ENCODE data around the gene FOXJ2.
"Not testable (repeated sequence)": the region's sequence is repeated elsewhere in the genome, so short reads cannot be mapped to it uniquely, and the experiment has no call there.

The FOXJ2 gene

GRCh38 chr12:8004897-8005296 lies 27.6 kb upstream of the FOXJ2 start:
- H3K36me3 ChIP-seq (ENCODE audit: control insufficient read depth, insufficient read depth, low read length); H3K27me3 ChIP-seq (ENCODE audit: control insufficient read depth, insufficient read depth, low read length); H3K9ac ChIP-seq (ENCODE audit: low read depth, low read length); H3K4me3 ChIP-seq (ENCODE audit: low read depth, low read length); H3K9me3 ChIP-seq (ENCODE audit: control insufficient read depth, insufficient read depth, low read length); H3K4me1 ChIP-seq (ENCODE audit: control insufficient read depth, insufficient read depth, low read length): not testable (repeated sequence)

- Histone ChIP-seq H3K9ac (ENCODE audit: low read depth, low read length) (no peak overlapping the region), H3K4me3 (ENCODE audit: low read depth, low read length) (no peak overlapping the region), H3K36me3 (ENCODE audit: control insufficient read depth, insufficient read depth, low read length) (no peaks in the 10 kb centered on the region), H3K4me1 (ENCODE audit: control insufficient read depth, insufficient read depth, low read length) (no peaks in the 10 kb centered on the region), H3K9me3 (ENCODE audit: control insufficient read depth, insufficient read depth, low read length) (no peaks in the 10 kb centered on the region), H3K27me3 (ENCODE audit: control insufficient read depth, insufficient read depth, low read length) (no peaks in the 10 kb centered on the region)
Observed at GRCh38 chr12:8011331-8011730, 21.2 kb upstream of the FOXJ2 start.

GRCh38 chr12:8012651-8013309 lies 19.7 kb upstream of the FOXJ2 start:
- Histone ChIP-seq H3K36me3 (ENCODE audit: control insufficient read depth, insufficient read depth, low read length) (no peaks in the 10 kb centered on the region), H3K4me3 (ENCODE audit: low read depth, low read length) (no peak overlapping the region), H3K27me3 (ENCODE audit: control insufficient read depth, insufficient read depth, low read length) (peaks cover 2% of the 10 kb centered on the region), H3K4me1 (ENCODE audit: control insufficient read depth, insufficient read depth, low read length) (no peaks in the 10 kb centered on the region), H3K9ac (ENCODE audit: low read depth, low read length) (no peak overlapping the region), H3K9me3 (ENCODE audit: control insufficient read depth, insufficient read depth, low read length) (no peaks in the 10 kb centered on the region)

GRCh38 chr12:8014836-8015235 lies 17.7 kb upstream of the FOXJ2 start:
- no peak overlapping the region for H3K4me3 ChIP-seq (ENCODE audit: low read depth, low read length)
- peaks cover 4% of the 10 kb centered on the region for H3K27me3 ChIP-seq (ENCODE audit: control insufficient read depth, insufficient read depth, low read length)
- H3K36me3 ChIP-seq (ENCODE audit: control insufficient read depth, insufficient read depth, low read length), result no peaks in the 10 kb centered on the region
- no peak overlapping the region for H3K9ac ChIP-seq (ENCODE audit: low read depth, low read length)
- H3K9me3 ChIP-seq (ENCODE audit: control insufficient read depth, insufficient read depth, low read length), result no peaks in the 10 kb centered on the region
- H3K4me1 ChIP-seq (ENCODE audit: control insufficient read depth, insufficient read depth, low read length), result no peaks in the 10 kb centered on the region

- peak overlapping the region; percentile 67 for H3K4me3 ChIP-seq (ENCODE audit: low read depth, low read length)
- not testable (repeated sequence) for H3K9ac ChIP-seq (ENCODE audit: low read depth, low read length); H3K4me1 ChIP-seq (ENCODE audit: control insufficient read depth, insufficient read depth, low read length); H3K36me3 ChIP-seq (ENCODE audit: control insufficient read depth, insufficient read depth, low read length); H3K9me3 ChIP-seq (ENCODE audit: control insufficient read depth, insufficient read depth, low read length); H3K27me3 ChIP-seq (ENCODE audit: control insufficient read depth, insufficient read depth, low read length)
Observed at GRCh38 chr12:8018213-8018612, 14.3 kb upstream of the FOXJ2 start.

- H3K9ac ChIP-seq (ENCODE audit: low read depth, low read length), result no peak overlapping the region
Observed at GRCh38 chr12:8018666-8019581, 13.6 kb upstream of the FOXJ2 start.

GRCh38 chr12:8026291-8026900 lies 6.1 kb upstream of the FOXJ2 start:
- peak overlapping the region; percentile 79 for H3K9ac ChIP-seq (ENCODE audit: low read depth, low read length)
- H3K36me3 ChIP-seq (ENCODE audit: control insufficient read depth, insufficient read depth, low read length), result no peaks in the 10 kb centered on the region
- no peaks in the 10 kb centered on the region for H3K9me3 ChIP-seq (ENCODE audit: control insufficient read depth, insufficient read depth, low read length)
- no peaks in the 10 kb centered on the region for H3K27me3 ChIP-seq (ENCODE audit: control insufficient read depth, insufficient read depth, low read length)
- peak overlapping the region; percentile 78 for H3K4me3 ChIP-seq (ENCODE audit: low read depth, low read length)
- no peaks in the 10 kb centered on the region for H3K4me1 ChIP-seq (ENCODE audit: control insufficient read depth, insufficient read depth, low read length)

More at GRCh38 chr12:8018666-8019581, 13.6 kb upstream of the FOXJ2 start:
- Histone ChIP-seq H3K9me3 (ENCODE audit: control insufficient read depth, insufficient read depth, low read length) (no peaks in the 10 kb centered on the region), H3K27me3 (ENCODE audit: control insufficient read depth, insufficient read depth, low read length) (peaks cover 6% of the 10 kb centered on the region), H3K4me1 (ENCODE audit: control insufficient read depth, insufficient read depth, low read length) (no peaks in the 10 kb centered on the region), H3K36me3 (ENCODE audit: control insufficient read depth, insufficient read depth, low read length) (no peaks in the 10 kb centered on the region), H3K4me3 (ENCODE audit: low read depth, low read length) (peak overlapping the region; percentile 67)

GRCh38 chr12:8027856-8028255 lies 4.7 kb upstream of the FOXJ2 start:
- Histone ChIP-seq H3K27me3 (ENCODE audit: control insufficient read depth, insufficient read depth, low read length) (no peaks in the 10 kb centered on the region), H3K4me3 (ENCODE audit: low read depth, low read length) (no peak overlapping the region), H3K9ac (ENCODE audit: low read depth, low read length) (no peak overlapping the region), H3K9me3 (ENCODE audit: control insufficient read depth, insufficient read depth, low read length) (no peaks in the 10 kb centered on the region), H3K4me1 (ENCODE audit: control insufficient read depth, insufficient read depth, low read length) (no peaks in the 10 kb centered on the region), H3K36me3 (ENCODE audit: control insufficient read depth, insufficient read depth, low read length) (no peaks in the 10 kb centered on the region)

GRCh38 chr12:8028267-8028666 lies 4.2 kb upstream of the FOXJ2 start:
- H3K4me3 ChIP-seq (ENCODE audit: low read depth, low read length), result no peak overlapping the region
- H3K27me3 ChIP-seq (ENCODE audit: control insufficient read depth, insufficient read depth, low read length), result no peaks in the 10 kb centered on the region
- no peaks in the 10 kb centered on the region for H3K4me1 ChIP-seq (ENCODE audit: control insufficient read depth, insufficient read depth, low read length)
- H3K9ac ChIP-seq (ENCODE audit: low read depth, low read length), result no peak overlapping the region
- no peaks in the 10 kb centered on the region for H3K9me3 ChIP-seq (ENCODE audit: control insufficient read depth, insufficient read depth, low read length)
- H3K36me3 ChIP-seq (ENCODE audit: control insufficient read depth, insufficient read depth, low read length), result no peaks in the 10 kb centered on the region

- H3K4me1 ChIP-seq (ENCODE audit: control insufficient read depth, insufficient read depth, low read length), result peaks cover 14% of the 10 kb centered on the region
- H3K36me3 ChIP-seq (ENCODE audit: control insufficient read depth, insufficient read depth, low read length), result no peaks in the 10 kb centered on the region
- no peaks in the 10 kb centered on the region for H3K9me3 ChIP-seq (ENCODE audit: control insufficient read depth, insufficient read depth, low read length)
- no peaks in the 10 kb centered on the region for H3K27me3 ChIP-seq (ENCODE audit: control insufficient read depth, insufficient read depth, low read length)
- H3K4me3 ChIP-seq (ENCODE audit: low read depth, low read length), result no peak overlapping the region
- H3K9ac ChIP-seq (ENCODE audit: low read depth, low read length), result no peak overlapping the region
Observed at GRCh38 chr12:8030189-8030588, 2.3 kb upstream of the FOXJ2 start.

GRCh38 chr12:8031017-8031416 lies 1.5 kb upstream of the FOXJ2 start:
- not testable (repeated sequence) for H3K9me3 ChIP-seq (ENCODE audit: control insufficient read depth, insufficient read depth, low read length); H3K36me3 ChIP-seq (ENCODE audit: control insufficient read depth, insufficient read depth, low read length); H3K4me3 ChIP-seq (ENCODE audit: low read depth, low read length); H3K27me3 ChIP-seq (ENCODE audit: control insufficient read depth, insufficient read depth, low read length); H3K9ac ChIP-seq (ENCODE audit: low read depth, low read length)
- H3K4me1 ChIP-seq (ENCODE audit: control insufficient read depth, insufficient read depth, low read length), result peaks cover 19% of the 10 kb centered on the region

GRCh38 chr12:8031872-8032241 lies 659 bp upstream of the FOXJ2 start:
- H3K27me3 ChIP-seq (ENCODE audit: control insufficient read depth, insufficient read depth, low read length), result no peaks in the 10 kb centered on the region
- no peaks in the 10 kb centered on the region for H3K36me3 ChIP-seq (ENCODE audit: control insufficient read depth, insufficient read depth, low read length)
- peaks cover 23% of the 10 kb centered on the region for H3K4me1 ChIP-seq (ENCODE audit: control insufficient read depth, insufficient read depth, low read length)
- no peak overlapping the region for H3K9ac ChIP-seq (ENCODE audit: low read depth, low read length)
- H3K9me3 ChIP-seq (ENCODE audit: control insufficient read depth, insufficient read depth, low read length), result no peaks in the 10 kb centered on the region
- H3K4me3 ChIP-seq (ENCODE audit: low read depth, low read length), result peak overlapping the region; percentile 66
